ENCODE data around the gene SYNCRIP. TPM values are rescaled to one million over a fixed set of nuclear protein-coding genes. Genes with fewer than 3 reads are reported as not detected.

Gene SYNCRIP
- total RNA-seq, 1 experiment from 2014 or later, result 221 TPM

- TF ChIP-seq EZH2 (IDR thresholded peaks at IDR 0.05; ENCODE audit: borderline replicate concordance, low read depth, low read length, poor library complexity, severe bottlenecking) (no peak), CTCF (conservative IDR thresholded peaks at IDR 0.05; ENCODE audit: low read depth, low read length) (no peak)
- peak overlapping the region; percentile 98 for H3K4me3 ChIP-seq (ENCODE audit: low read depth, low read length, poor library complexity, severe bottlenecking)
- no peaks in the 10 kb centered on the region for H3K27me3 ChIP-seq (replicated peaks; ENCODE audit: insufficient read depth, low read depth, low read length, poor library complexity)
- no TSS peak for BruUV-seq (replicated peaks)
- H3K9me3 ChIP-seq (ENCODE audit: low read depth, low read length, poor library complexity, severe bottlenecking), result no peaks in the 10 kb centered on the region
- DNase-seq (ENCODE audit: low spot score), result peak; percentile 57
- H3K4me1 ChIP-seq (ENCODE audit: insufficient read depth, low read length, poor library complexity, severe bottlenecking), result peaks cover 31% of the 10 kb centered on the region
- CTCF ChIA-PET, result no interaction called here
- POLR2A ChIA-PET (ENCODE audit: low non-redundant PET), result interaction anchor here (0.6 to 3.0 kb wide), 6 partner anchors 30 to 313 kb away, joined by 3 to 37 read pairs (median 8); no protein-coding TSS in a partner anchor
- intact Hi-C loops (cut with micrococcal nuclease; ENCODE audit: unreplicated experiment), result no loop called here
- peaks cover 37% of the 10 kb centered on the region for H3K36me3 ChIP-seq (ENCODE audit: insufficient read depth, low read length, poor library complexity, severe bottlenecking)
- peak overlapping the region; percentile 100 for H3K27ac ChIP-seq (ENCODE audit: low read depth, low read length, poor library complexity, severe bottlenecking)
Measured at GRCh38 chr6:85641897-85642773, 551 bp downstream of the SYNCRIP start.

GRCh38 chr6:85641522-85641896 is 1.2 kb downstream of the SYNCRIP start:
- peak overlapping the region; percentile 98 for H3K4me3 ChIP-seq (ENCODE audit: low read depth, low read length, poor library complexity, severe bottlenecking)
- peak; percentile 12 for DNase-seq (ENCODE audit: low spot score)
- BruUV-seq (replicated peaks), result no TSS peak
- H3K36me3 ChIP-seq (ENCODE audit: insufficient read depth, low read length, poor library complexity, severe bottlenecking), result peaks cover 43% of the 10 kb centered on the region
- no peaks in the 10 kb centered on the region for H3K27me3 ChIP-seq (replicated peaks; ENCODE audit: insufficient read depth, low read depth, low read length, poor library complexity)
- CTCF ChIA-PET, result no interaction called here
- intact Hi-C loops (cut with micrococcal nuclease; ENCODE audit: unreplicated experiment), result no loop called here
- H3K27ac ChIP-seq (ENCODE audit: low read depth, low read length, poor library complexity, severe bottlenecking), result peak overlapping the region; percentile 100
- no peak for TF ChIP-seq CTCF (conservative IDR thresholded peaks at IDR 0.05; ENCODE audit: low read depth, low read length)
- TF ChIP-seq EZH2 (IDR thresholded peaks at IDR 0.05; ENCODE audit: borderline replicate concordance, low read depth, low read length, poor library complexity, severe bottlenecking), result no peak
- POLR2A ChIA-PET (ENCODE audit: low non-redundant PET), result interaction anchor here (0.6 to 1.0 kb wide), 2 partner anchors 37 to 314 kb away, joined by 3 to 4 read pairs; no protein-coding TSS in a partner anchor
- H3K4me1 ChIP-seq (ENCODE audit: insufficient read depth, low read length, poor library complexity, severe bottlenecking), result peaks cover 31% of the 10 kb centered on the region
- H3K9me3 ChIP-seq (ENCODE audit: low read depth, low read length, poor library complexity, severe bottlenecking), result no peaks in the 10 kb centered on the region

- Histone ChIP-seq H3K36me3 (ENCODE audit: insufficient read depth, low read length, poor library complexity, severe bottlenecking) (peaks cover 50% of the 10 kb centered on the region), H3K4me3 (ENCODE audit: low read depth, low read length, poor library complexity, severe bottlenecking) (peak overlapping the region; percentile 98), H3K4me1 (ENCODE audit: insufficient read depth, low read length, poor library complexity, severe bottlenecking) (peaks cover 31% of the 10 kb centered on the region), H3K9me3 (ENCODE audit: low read depth, low read length, poor library complexity, severe bottlenecking) (no peaks in the 10 kb centered on the region), H3K27ac (ENCODE audit: low read depth, low read length, poor library complexity, severe bottlenecking) (no peak overlapping the region), H3K27me3 (replicated peaks; ENCODE audit: insufficient read depth, low read depth, low read length, poor library complexity) (no peaks in the 10 kb centered on the region)
- ChIA-PET POLR2A (ENCODE audit: low non-redundant PET) (interaction anchor here (1.0 kb wide), 1 partner anchor 38 kb away, joined by 4 read pairs; no protein-coding TSS in a partner anchor), CTCF (no interaction called here)
- TF ChIP-seq CTCF (conservative IDR thresholded peaks at IDR 0.05; ENCODE audit: low read depth, low read length) (no peak), EZH2 (IDR thresholded peaks at IDR 0.05; ENCODE audit: borderline replicate concordance, low read depth, low read length, poor library complexity, severe bottlenecking) (no peak)
- intact Hi-C loops (cut with micrococcal nuclease; ENCODE audit: unreplicated experiment), result no loop called here
- DNase-seq (ENCODE audit: low spot score), result no peak
- no TSS peak for BruUV-seq (replicated peaks)
Measured at GRCh38 chr6:85640821-85641220, 1.9 kb downstream of the SYNCRIP start.
